ENCODE measurements around the gene IFITM5.

Gene IFITM5

DNA sequence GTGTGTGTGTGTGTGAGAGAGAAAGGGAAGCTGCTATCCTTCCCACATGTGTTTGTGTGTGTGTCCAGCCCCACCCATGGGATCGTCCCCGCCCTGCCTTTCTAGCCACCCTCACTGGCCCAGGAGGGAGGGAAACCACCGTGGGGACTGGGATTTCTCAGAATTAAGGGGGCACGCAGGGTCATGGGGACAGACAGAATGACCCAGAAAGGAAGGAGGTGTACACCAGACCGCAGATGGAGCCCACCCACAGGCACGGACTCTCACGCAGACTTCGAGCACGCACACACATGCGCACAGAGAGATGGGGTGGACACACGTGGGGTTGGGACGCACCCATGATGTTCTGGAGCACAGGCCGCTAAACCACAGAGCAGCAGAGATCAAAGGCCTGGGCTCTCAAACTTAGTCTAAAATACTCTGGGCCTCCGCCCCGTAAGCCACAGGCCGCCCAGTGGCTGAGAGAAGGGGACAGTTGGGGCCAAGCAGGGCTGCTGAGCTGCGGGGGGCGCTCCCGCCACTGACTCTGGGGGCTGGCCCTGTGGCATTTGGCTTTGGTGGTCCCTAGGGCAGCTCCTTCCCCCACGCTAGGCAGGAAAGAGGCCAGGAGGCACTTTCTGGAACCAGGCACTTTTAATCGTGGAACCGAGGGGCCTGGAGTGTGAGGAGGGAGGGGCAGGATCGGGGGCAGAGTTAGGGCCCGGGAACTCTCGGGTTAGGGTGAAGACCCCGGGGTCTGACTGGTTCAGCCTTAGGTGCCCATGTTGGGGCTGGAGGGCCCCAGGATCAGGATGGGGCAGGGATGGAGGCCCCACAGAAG is 1.5 kb downstream of the IFITM5 start:
- TF ChIP-seq GATA2 (IDR thresholded peaks at IDR 0.05; ENCODE audit: low read depth, low read length) (no peak), GATA3 (IDR thresholded peaks at IDR 0.05; ENCODE audit: low read depth, low read length) (no peak)

- TF ChIP-seq GATA3 (IDR thresholded peaks at IDR 0.05; ENCODE audit: low read depth, low read length) (no peak), GATA2 (IDR thresholded peaks at IDR 0.05; ENCODE audit: low read depth, low read length) (no peak)
Observed at GRCh38 chr11:297051-297585, 2.2 kb downstream of the IFITM5 start.

DNA sequence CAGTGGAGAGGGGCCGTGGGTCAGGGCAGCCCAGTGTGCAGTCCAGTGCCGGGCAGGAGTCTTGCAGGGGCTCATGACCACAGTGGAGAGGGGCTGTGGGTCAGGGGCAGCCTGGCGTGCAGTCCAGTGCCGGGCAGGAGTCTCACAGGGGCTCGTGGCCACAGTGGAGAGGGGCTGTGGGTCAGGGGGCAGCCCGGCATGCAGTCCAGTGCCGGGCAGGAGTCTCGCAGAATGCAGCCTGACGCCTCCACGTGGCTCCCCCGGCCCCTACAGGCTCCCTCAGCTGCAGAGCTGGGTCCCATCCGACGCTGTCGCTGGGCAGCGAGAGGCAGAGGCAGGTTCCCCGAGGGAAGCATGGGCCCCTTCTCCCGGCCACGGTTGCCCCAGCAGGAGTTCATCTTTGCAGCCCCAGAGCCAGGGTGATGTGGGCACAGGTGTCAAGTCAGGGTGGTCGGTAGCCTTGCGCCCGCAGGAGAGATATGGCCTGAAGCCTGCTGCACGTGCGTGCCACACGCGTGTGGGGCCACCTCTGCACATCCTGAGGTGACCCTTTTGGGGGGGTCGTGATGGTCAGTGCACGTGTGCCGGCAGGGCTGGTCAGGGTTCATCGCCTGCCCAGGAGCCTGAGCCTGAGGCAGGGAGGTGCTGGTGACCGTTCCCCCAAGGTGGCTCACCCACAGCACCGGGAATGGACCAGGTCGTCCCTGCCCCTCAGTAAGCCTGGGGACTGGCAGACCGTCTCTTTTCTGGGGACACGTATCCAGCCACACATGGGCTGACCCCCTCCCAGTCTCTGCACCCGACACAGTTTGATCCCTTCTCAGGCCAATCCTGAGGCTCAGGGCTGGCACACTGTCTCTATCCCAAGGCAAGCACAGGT is 2.9 kb downstream of the IFITM5 start:
- no peak for TF ChIP-seq GATA3 (IDR thresholded peaks at IDR 0.05; ENCODE audit: low read depth, low read length)
- no peak for TF ChIP-seq GATA2 (IDR thresholded peaks at IDR 0.05; ENCODE audit: low read depth, low read length)

DNA sequence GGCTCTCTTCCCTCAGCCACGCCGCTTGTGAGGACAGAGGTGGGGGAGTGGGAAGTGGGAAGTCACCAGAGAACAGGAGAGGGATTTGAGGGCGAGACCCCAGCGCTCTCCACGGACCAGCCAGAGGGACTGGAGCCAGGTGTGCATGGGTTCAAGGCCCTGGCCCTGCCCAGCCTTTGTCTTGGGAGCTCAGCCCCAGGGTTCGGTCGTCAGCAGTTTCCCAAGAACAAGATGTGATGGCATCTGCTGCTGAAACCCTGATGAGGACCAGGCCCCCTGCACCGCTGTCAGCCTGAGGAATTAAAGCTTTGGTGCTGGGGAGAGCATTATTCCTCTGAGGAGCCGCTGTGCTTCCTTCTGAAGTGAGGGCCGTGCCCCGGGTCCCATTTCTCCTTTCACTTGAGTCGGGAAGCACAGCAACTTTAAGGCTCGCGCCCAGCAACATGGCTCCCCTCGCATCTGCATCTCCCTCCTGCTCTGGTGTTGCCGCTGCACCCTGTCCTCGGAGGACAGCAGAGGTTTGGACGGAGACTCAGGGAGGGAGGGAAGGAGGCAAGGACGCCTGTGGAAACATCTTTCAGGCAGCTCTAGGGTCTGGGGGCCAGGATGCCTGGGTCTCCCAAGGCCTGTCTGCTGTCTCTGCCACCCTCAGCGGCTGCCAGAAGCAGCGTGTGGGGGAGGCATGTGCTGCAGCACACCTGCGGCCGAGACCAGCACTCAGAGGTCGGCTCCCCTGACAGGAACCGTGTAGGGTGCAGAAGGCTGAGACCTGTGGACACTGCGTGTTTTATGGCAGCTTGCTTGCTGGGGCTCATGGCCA is 3.8 kb downstream of the IFITM5 start:
- TF ChIP-seq GATA3 (IDR thresholded peaks at IDR 0.05; ENCODE audit: low read depth, low read length) (no peak), GATA2 (IDR thresholded peaks at IDR 0.05; ENCODE audit: low read depth, low read length) (no peak)

DNA sequence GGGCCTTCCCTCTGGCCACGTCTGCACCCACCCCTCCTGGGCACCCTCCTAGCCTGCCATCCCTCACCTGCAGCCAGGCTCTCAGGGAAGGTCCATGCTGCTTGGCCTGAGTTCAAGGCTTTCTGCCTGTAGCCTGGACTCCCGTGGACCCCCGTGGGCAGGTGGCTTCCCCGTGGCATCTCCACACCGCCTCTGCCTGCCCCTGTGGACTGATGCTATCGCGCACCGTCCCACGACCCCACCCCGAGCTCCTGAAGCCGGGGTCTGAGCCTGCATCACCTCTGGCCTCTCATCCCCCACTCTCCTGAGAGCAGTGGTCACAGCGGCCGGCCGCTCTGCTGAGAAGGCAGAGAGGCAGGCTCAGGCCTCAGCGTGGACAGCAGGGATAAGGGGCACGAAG is 4.5 kb downstream of the IFITM5 start:
- TF ChIP-seq GATA3 (IDR thresholded peaks at IDR 0.05; ENCODE audit: low read depth, low read length) = no peak
- no peak for TF ChIP-seq GATA2 (IDR thresholded peaks at IDR 0.05; ENCODE audit: low read depth, low read length)

GRCh38 chr11:293852-294661 is 5.3 kb downstream of the IFITM5 start:
- TF ChIP-seq GATA3 (IDR thresholded peaks at IDR 0.05; ENCODE audit: low read depth, low read length) (no peak), GATA2 (IDR thresholded peaks at IDR 0.05; ENCODE audit: low read depth, low read length) (no peak)

DNA sequence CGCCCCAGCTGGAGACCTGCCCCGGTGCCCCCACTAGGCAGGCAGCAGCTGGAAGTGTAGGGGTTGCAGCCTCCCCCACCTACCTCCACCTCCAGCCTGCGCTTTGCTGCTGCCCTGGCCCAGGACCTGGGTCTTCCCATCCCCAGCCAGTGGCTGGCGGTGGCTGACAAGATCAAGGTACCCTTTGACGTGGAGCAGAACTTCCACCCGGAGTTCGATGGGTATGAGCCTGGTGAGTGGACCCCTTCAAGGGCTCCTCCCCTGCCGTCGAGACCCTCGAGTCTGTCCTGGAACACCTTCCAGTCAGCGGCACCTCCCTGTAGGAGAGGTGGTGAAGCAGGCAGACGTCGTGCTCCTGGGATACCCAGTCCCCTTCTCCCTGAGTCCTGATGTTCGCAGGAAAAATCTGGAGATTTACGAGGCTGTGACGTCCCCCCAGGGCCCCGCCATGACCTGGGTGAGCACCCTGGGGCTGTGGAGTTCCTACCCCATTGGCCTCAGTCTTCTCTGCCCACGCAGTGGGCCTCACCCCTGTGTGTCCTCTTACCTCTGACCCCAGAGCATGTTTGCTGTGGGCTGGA is 6.0 kb downstream of the IFITM5 start:
- no peak for TF ChIP-seq GATA3 (IDR thresholded peaks at IDR 0.05; ENCODE audit: low read depth, low read length)
- TF ChIP-seq GATA2 (IDR thresholded peaks at IDR 0.05; ENCODE audit: low read depth, low read length) = no peak

- TF ChIP-seq GATA3 (IDR thresholded peaks at IDR 0.05; ENCODE audit: low read depth, low read length) (no peak), GATA2 (IDR thresholded peaks at IDR 0.05; ENCODE audit: low read depth, low read length) (no peak)
Observed at GRCh38 chr11:292211-293121, 6.9 kb downstream of the IFITM5 start.

- no peak for TF ChIP-seq GATA3 (IDR thresholded peaks at IDR 0.05; ENCODE audit: low read depth, low read length)
- TF ChIP-seq GATA2 (IDR thresholded peaks at IDR 0.05; ENCODE audit: low read depth, low read length) = no peak
Observed at GRCh38 chr11:291281-292210, 7.8 kb downstream of the IFITM5 start.

DNA sequence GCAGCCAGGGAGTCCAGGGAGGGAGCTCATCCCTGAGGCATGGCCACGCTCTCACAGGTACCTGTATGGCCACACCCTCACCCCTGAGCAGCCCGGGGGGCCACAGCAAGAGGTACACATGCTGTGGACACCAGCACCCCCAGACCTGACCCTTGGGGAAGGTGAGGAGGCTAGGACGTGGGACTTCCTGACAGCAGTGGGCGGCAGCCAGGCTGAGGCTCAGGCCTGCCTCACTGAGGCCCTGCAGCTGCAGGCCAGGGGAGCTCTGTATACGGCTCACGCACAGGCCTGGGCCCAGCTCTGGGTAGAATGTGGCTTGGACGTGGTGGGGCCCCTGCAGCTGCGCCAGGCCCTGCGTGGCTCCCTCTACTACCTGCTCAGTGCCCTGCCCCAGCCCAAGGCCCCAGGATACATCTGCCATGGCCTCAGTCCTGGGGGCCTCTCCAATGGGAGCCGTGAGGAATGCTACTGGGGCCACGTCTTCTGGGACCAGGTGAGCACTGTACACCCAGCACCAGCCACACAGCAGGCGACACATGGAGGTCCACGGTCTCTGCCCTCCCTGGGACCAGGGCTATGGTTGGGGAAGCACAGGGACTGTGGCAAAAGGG is 8.6 kb downstream of the IFITM5 start:
- TF ChIP-seq GATA3 (IDR thresholded peaks at IDR 0.05; ENCODE audit: low read depth, low read length) (no peak), GATA2 (IDR thresholded peaks at IDR 0.05; ENCODE audit: low read depth, low read length) (no peak)
